ENCODE measurements around the gene C11orf21. TPM values are rescaled to one million over a fixed set of nuclear protein-coding genes. Genes with fewer than 3 reads are reported as not detected.
A peak's percentile ranks its signal among the peaks of the same experiment; 100 is the strongest.

The C11orf21 gene
- total RNA-seq, 2 donors from 2014 or later = 50.1 to 89.1 TPM

- H3K36me3 Mint-ChIP-seq (ENCODE audit: low read depth) = no peaks in the 10 kb centered on the region
- no peak overlapping the region for H3K4me3 Mint-ChIP-seq
- peaks cover 21% of the 10 kb centered on the region for H3K4me1 Mint-ChIP-seq
- ATAC-seq (no peak), DNase-seq (no peak)
- no peak overlapping the region for H3K27ac Mint-ChIP-seq
- H3K9me3 ChIP-seq (ENCODE audit: control insufficient read depth, low read length, poor library complexity, severe bottlenecking) = no peaks in the 10 kb centered on the region
- H3K27me3 Mint-ChIP-seq = peaks cover 10% of the 10 kb centered on the region
Observed at GRCh38 chr11:2266586-2267305, 35.0 kb downstream of the C11orf21 start.

GRCh38 chr11:2265854-2266585 is 35.7 kb downstream of the C11orf21 start:
- no peak for ATAC-seq
- no peak for DNase-seq
- H3K27ac Mint-ChIP-seq = no peak overlapping the region

GRCh38 chr11:2265396-2265795 is 36.3 kb downstream of the C11orf21 start:
- peaks cover 19% of the 10 kb centered on the region for H3K4me1 Mint-ChIP-seq
- H3K9me3 ChIP-seq (ENCODE audit: control insufficient read depth, low read length, poor library complexity, severe bottlenecking) = no peaks in the 10 kb centered on the region
- DNase-seq = no peak
- peak overlapping the region; percentile 80 for H3K4me3 Mint-ChIP-seq
- H3K27ac Mint-ChIP-seq = no peak overlapping the region
- no peaks in the 10 kb centered on the region for H3K36me3 Mint-ChIP-seq (ENCODE audit: low read depth)
- peaks cover 10% of the 10 kb centered on the region for H3K27me3 Mint-ChIP-seq
- peak; percentile 47 for ATAC-seq

More at GRCh38 chr11:2265854-2266585, 35.7 kb downstream of the C11orf21 start:
- Mint-ChIP-seq H3K27me3 (peaks cover 10% of the 10 kb centered on the region), H3K4me3 (peak overlapping the region; percentile 80), H3K36me3 (ENCODE audit: low read depth) (no peaks in the 10 kb centered on the region), H3K4me1 (peaks cover 21% of the 10 kb centered on the region)
- no peaks in the 10 kb centered on the region for H3K9me3 ChIP-seq (ENCODE audit: control insufficient read depth, low read length, poor library complexity, severe bottlenecking)

GRCh38 chr11:2264366-2265053 is 37.2 kb downstream of the C11orf21 start:
- ATAC-seq (no peak), DNase-seq (no peak)
- H3K9me3 ChIP-seq (ENCODE audit: control insufficient read depth, low read length, poor library complexity, severe bottlenecking) = no peaks in the 10 kb centered on the region
- H3K27me3 Mint-ChIP-seq = peaks cover 10% of the 10 kb centered on the region
- no peak overlapping the region for H3K27ac Mint-ChIP-seq
- H3K4me1 Mint-ChIP-seq = peaks cover 18% of the 10 kb centered on the region
- H3K4me3 Mint-ChIP-seq = no peak overlapping the region
- H3K36me3 Mint-ChIP-seq (ENCODE audit: low read depth) = no peaks in the 10 kb centered on the region

GRCh38 chr11:2263724-2264360 is 37.9 kb downstream of the C11orf21 start:
- no peaks in the 10 kb centered on the region for H3K36me3 Mint-ChIP-seq (ENCODE audit: low read depth)
- no peak for ATAC-seq
- DNase-seq = no peak
- H3K4me1 Mint-ChIP-seq = peaks cover 18% of the 10 kb centered on the region
- H3K4me3 Mint-ChIP-seq = no peak overlapping the region
- no peak overlapping the region for H3K27ac Mint-ChIP-seq
- H3K27me3 Mint-ChIP-seq = peaks cover 10% of the 10 kb centered on the region
- H3K9me3 ChIP-seq (ENCODE audit: control insufficient read depth, low read length, poor library complexity, severe bottlenecking) = no peaks in the 10 kb centered on the region

GRCh38 chr11:2263071-2263565 is 38.6 kb downstream of the C11orf21 start:
- Mint-ChIP-seq H3K36me3 (ENCODE audit: low read depth) (no peaks in the 10 kb centered on the region), H3K27ac (no peak overlapping the region), H3K4me3 (no peak overlapping the region), H3K4me1 (peaks cover 15% of the 10 kb centered on the region), H3K27me3 (peaks cover 9% of the 10 kb centered on the region)
- DNase-seq (no peak), ATAC-seq (no peak)
- H3K9me3 ChIP-seq (ENCODE audit: control insufficient read depth, low read length, poor library complexity, severe bottlenecking) = no peaks in the 10 kb centered on the region

GRCh38 chr11:2262301-2263070 is 39.2 kb downstream of the C11orf21 start:
- ATAC-seq = no peak
- H3K27me3 Mint-ChIP-seq = peaks cover 5% of the 10 kb centered on the region
- H3K4me3 Mint-ChIP-seq = no peak overlapping the region

GRCh38 chr11:2261436-2262230 is 40.1 kb downstream of the C11orf21 start:
- no peaks in the 10 kb centered on the region for H3K36me3 Mint-ChIP-seq (ENCODE audit: low read depth)
- DNase-seq = no peak
- ATAC-seq = no peak

More at GRCh38 chr11:2262301-2263070, 39.2 kb downstream of the C11orf21 start:
- no peaks in the 10 kb centered on the region for H3K36me3 Mint-ChIP-seq (ENCODE audit: low read depth)
- no peaks in the 10 kb centered on the region for H3K9me3 ChIP-seq (ENCODE audit: control insufficient read depth, low read length, poor library complexity, severe bottlenecking)
- no peak overlapping the region for H3K27ac Mint-ChIP-seq
- DNase-seq = no peak
- H3K4me1 Mint-ChIP-seq = peaks cover 13% of the 10 kb centered on the region

GRCh38 chr11:2260491-2261364 is 41.0 kb downstream of the C11orf21 start:
- no peaks in the 10 kb centered on the region for H3K9me3 ChIP-seq (ENCODE audit: control insufficient read depth, low read length, poor library complexity, severe bottlenecking)
- Mint-ChIP-seq H3K4me3 (no peak overlapping the region), H3K27me3 (peaks cover 5% of the 10 kb centered on the region), H3K36me3 (ENCODE audit: low read depth) (no peaks in the 10 kb centered on the region), H3K4me1 (peaks cover 8% of the 10 kb centered on the region), H3K27ac (no peak overlapping the region)
- peak in 1 of 3 donors; percentile 10 for DNase-seq
- ATAC-seq = no peak

More at GRCh38 chr11:2261436-2262230, 40.1 kb downstream of the C11orf21 start:
- H3K27me3 Mint-ChIP-seq = peaks cover 5% of the 10 kb centered on the region
- H3K9me3 ChIP-seq (ENCODE audit: control insufficient read depth, low read length, poor library complexity, severe bottlenecking) = no peaks in the 10 kb centered on the region
- no peak overlapping the region for H3K4me3 Mint-ChIP-seq
- H3K4me1 Mint-ChIP-seq = peaks cover 15% of the 10 kb centered on the region
- H3K27ac Mint-ChIP-seq = no peak overlapping the region

- no peaks in the 10 kb centered on the region for H3K9me3 ChIP-seq (ENCODE audit: control insufficient read depth, low read length, poor library complexity, severe bottlenecking)
- DNase-seq (no peak), ATAC-seq (no peak)
- Mint-ChIP-seq H3K4me3 (peak overlapping the region; percentile 19), H3K4me1 (peaks cover 2% of the 10 kb centered on the region), H3K27ac (no peak overlapping the region), H3K27me3 (peaks cover 5% of the 10 kb centered on the region), H3K36me3 (ENCODE audit: low read depth) (no peaks in the 10 kb centered on the region)
Observed at GRCh38 chr11:2259897-2260451, 41.7 kb downstream of the C11orf21 start.

GRCh38 chr11:2259466-2259830 is 42.3 kb downstream of the C11orf21 start:
- no peaks in the 10 kb centered on the region for H3K9me3 ChIP-seq (ENCODE audit: control insufficient read depth, low read length, poor library complexity, severe bottlenecking)
- H3K27me3 Mint-ChIP-seq = peaks cover 5% of the 10 kb centered on the region
- H3K4me3 Mint-ChIP-seq = no peak overlapping the region

More at GRCh38 chr11:2259466-2259830, 42.3 kb downstream of the C11orf21 start:
- H3K36me3 Mint-ChIP-seq (ENCODE audit: low read depth) = no peaks in the 10 kb centered on the region
- ATAC-seq = no peak
- H3K27ac Mint-ChIP-seq = no peak overlapping the region
- DNase-seq = no peak
- H3K4me1 Mint-ChIP-seq = peaks cover 2% of the 10 kb centered on the region

Measured in T-helper 17 cell (primary cell).